ENCODE results near the gene PRAMEF5. TPM values are rescaled to one million over a fixed set of nuclear protein-coding genes. Genes with fewer than 3 reads are reported as not detected.
"Not testable (repeated sequence)": the region's sequence is repeated elsewhere in the genome, so short reads cannot be mapped to it uniquely, and the experiment has no call there.

PRAMEF5 gene
- not detected for polyA plus RNA-seq (2012; ENCODE audit: insufficient read length, low read depth)

DNA sequence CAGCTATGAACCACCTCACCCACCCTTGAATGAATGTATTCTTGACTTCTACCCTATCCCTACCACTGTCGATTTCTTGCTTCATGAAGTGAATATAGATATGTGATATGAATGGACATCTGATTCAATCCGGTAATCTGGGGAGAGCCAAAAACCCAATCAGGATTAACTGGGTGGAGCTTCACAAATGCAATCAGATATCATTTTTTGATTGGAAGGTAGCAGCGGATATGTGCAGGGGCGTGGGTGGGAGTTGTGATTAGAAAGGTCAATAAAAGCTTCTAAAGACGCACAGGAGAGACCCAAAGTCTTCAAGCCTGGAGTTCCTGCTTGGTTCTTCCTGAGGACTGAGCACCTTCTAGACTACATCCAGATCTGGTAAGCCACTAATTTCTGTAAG is at the start of gene PRAMEF5:
PRAMEF5 (plus strand) TSS at position 301 of the 400 bp plus-strand sequence. CDS start 5,071 bp downstream, outside the sequence.
- not testable (repeated sequence) for TF ChIP-seq POLR2AphosphoS5 (IDR thresholded peaks at IDR 0.05; ENCODE audit: low read depth, low read length); SIN3A (IDR thresholded peaks at IDR 0.05; ENCODE audit: borderline replicate concordance, insufficient read depth, low read length); FOXP2 (optimal IDR thresholded peaks at IDR 0.05; ENCODE audit: borderline replicate concordance, extremely low read depth, extremely low read length, insufficient read depth)

- no peak for TF ChIP-seq POLR2AphosphoS5 (IDR thresholded peaks at IDR 0.05; ENCODE audit: low read depth, low read length)
- TF ChIP-seq SIN3A (IDR thresholded peaks at IDR 0.05; ENCODE audit: borderline replicate concordance, insufficient read depth, low read length): no peak
- TF ChIP-seq TAF1 (IDR thresholded peaks at IDR 0.05; ENCODE audit: borderline replicate concordance, insufficient read depth, low read length): no peak
- TF ChIP-seq, protein P1, sequence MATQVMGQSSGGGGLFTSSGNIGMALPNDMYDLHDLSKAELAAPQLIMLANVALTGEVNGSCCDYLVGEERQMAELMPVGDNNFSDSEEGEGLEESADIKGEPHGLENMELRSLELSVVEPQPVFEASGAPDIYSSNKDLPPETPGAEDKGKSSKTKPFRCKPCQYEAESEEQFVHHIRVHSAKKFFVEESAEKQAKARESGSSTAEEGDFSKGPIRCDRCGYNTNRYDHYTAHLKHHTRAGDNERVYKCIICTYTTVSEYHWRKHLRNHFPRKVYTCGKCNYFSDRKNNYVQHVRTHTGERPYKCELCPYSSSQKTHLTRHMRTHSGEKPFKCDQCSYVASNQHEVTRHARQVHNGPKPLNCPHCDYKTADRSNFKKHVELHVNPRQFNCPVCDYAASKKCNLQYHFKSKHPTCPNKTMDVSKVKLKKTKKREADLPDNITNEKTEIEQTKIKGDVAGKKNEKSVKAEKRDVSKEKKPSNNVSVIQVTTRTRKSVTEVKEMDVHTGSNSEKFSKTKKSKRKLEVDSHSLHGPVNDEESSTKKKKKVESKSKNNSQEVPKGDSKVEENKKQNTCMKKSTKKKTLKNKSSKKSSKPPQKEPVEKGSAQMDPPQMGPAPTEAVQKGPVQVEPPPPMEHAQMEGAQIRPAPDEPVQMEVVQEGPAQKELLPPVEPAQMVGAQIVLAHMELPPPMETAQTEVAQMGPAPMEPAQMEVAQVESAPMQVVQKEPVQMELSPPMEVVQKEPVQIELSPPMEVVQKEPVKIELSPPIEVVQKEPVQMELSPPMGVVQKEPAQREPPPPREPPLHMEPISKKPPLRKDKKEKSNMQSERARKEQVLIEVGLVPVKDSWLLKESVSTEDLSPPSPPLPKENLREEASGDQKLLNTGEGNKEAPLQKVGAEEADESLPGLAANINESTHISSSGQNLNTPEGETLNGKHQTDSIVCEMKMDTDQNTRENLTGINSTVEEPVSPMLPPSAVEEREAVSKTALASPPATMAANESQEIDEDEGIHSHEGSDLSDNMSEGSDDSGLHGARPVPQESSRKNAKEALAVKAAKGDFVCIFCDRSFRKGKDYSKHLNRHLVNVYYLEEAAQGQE (IDR thresholded peaks at IDR 0.05; ENCODE audit: insufficient read depth in 1 of 2, low read depth in 2 of 2, low read length in 2 of 2): no peak
- no peak for TF ChIP-seq FOXP2 (optimal IDR thresholded peaks at IDR 0.05; ENCODE audit: borderline replicate concordance, extremely low read depth, extremely low read length, insufficient read depth)
These were observed 29.4 kb upstream of the PRAMEF5 start for GRCh38 chr1:13224480-13225060.

GRCh38 chr1:13225675-13226204 is 28.3 kb upstream of the PRAMEF5 start, which contains the start of gene PRAMEF18:
PRAMEF18 (minus strand) TSS chr1:13226154; CDS start chr1:13226106, 48 bp downstream.
- not testable (repeated sequence) for TF ChIP-seq FOXP2 (optimal IDR thresholded peaks at IDR 0.05; ENCODE audit: borderline replicate concordance, extremely low read depth, extremely low read length, insufficient read depth); SIN3A (IDR thresholded peaks at IDR 0.05; ENCODE audit: borderline replicate concordance, insufficient read depth, low read length); TAF1 (IDR thresholded peaks at IDR 0.05; ENCODE audit: borderline replicate concordance, insufficient read depth, low read length)

- TF ChIP-seq TAF1 (IDR thresholded peaks at IDR 0.05; ENCODE audit: borderline replicate concordance, insufficient read depth, low read length) (no peak), SIN3A (IDR thresholded peaks at IDR 0.05; ENCODE audit: borderline replicate concordance, insufficient read depth, low read length) (no peak), POLR2AphosphoS5 (IDR thresholded peaks at IDR 0.05; ENCODE audit: low read depth, low read length) (no peak), FOXP2 (optimal IDR thresholded peaks at IDR 0.05; ENCODE audit: borderline replicate concordance, extremely low read depth, extremely low read length, insufficient read depth) (no peak)
- TF ChIP-seq, protein P1 (IDR thresholded peaks at IDR 0.05; ENCODE audit: insufficient read depth in 1 of 2, low read depth in 2 of 2, low read length in 2 of 2): no peak
These were observed 25.6 kb upstream of the PRAMEF5 start for GRCh38 chr1:13228343-13228781.

- TF ChIP-seq, protein P1 (IDR thresholded peaks at IDR 0.05; ENCODE audit: insufficient read depth in 1 of 2, low read depth in 2 of 2, low read length in 2 of 2): not testable (repeated sequence)
- TF ChIP-seq SIN3A (IDR thresholded peaks at IDR 0.05; ENCODE audit: borderline replicate concordance, insufficient read depth, low read length); POLR2AphosphoS5 (IDR thresholded peaks at IDR 0.05; ENCODE audit: low read depth, low read length): not testable (repeated sequence)
These were observed 31.0 kb downstream of the PRAMEF5 start, which contains the start of gene PRAMEF8 for GRCh38 chr1:13285037-13285436. PRAMEF8 (minus strand) TSS chr1:13285137; CDS start chr1:13284091, 1,046 bp downstream.

- not testable (repeated sequence) for TF ChIP-seq FOXP2 (optimal IDR thresholded peaks at IDR 0.05; ENCODE audit: borderline replicate concordance, extremely low read depth, extremely low read length, insufficient read depth); SIN3A (IDR thresholded peaks at IDR 0.05; ENCODE audit: borderline replicate concordance, insufficient read depth, low read length); POLR2AphosphoS5 (IDR thresholded peaks at IDR 0.05; ENCODE audit: low read depth, low read length)
These were observed 49.2 kb downstream of the PRAMEF5 start, which contains the start of gene PRAMEF33 for GRCh38 chr1:13303239-13303638. PRAMEF33 (plus strand) TSS chr1:13303539; CDS start chr1:13305955, 2,416 bp downstream.
